GM08714 (cell line): ENCODE data around the gene FAM117B.
A peak's percentile ranks its signal among the peaks of the same experiment; 100 is the strongest.

ENCODE experiments used
- H3K4me3 ChIP-seq: fragments of 200-500 bp; sonication (Bioruptor generic); 2 replicates; pipeline ENCODE4 v1.5.1; 2014; ENCODE audit warnings: mild to moderate bottlenecking, low read length, inconsistent platforms
- ZNF274 ChIP-seq: IDR thresholded peaks from 2 replicates; pipeline ENCODE4 v1.6.1; 2012; ENCODE audit warnings: mild to moderate bottlenecking, low read depth, low read length

Gene FAM117B

DNA sequence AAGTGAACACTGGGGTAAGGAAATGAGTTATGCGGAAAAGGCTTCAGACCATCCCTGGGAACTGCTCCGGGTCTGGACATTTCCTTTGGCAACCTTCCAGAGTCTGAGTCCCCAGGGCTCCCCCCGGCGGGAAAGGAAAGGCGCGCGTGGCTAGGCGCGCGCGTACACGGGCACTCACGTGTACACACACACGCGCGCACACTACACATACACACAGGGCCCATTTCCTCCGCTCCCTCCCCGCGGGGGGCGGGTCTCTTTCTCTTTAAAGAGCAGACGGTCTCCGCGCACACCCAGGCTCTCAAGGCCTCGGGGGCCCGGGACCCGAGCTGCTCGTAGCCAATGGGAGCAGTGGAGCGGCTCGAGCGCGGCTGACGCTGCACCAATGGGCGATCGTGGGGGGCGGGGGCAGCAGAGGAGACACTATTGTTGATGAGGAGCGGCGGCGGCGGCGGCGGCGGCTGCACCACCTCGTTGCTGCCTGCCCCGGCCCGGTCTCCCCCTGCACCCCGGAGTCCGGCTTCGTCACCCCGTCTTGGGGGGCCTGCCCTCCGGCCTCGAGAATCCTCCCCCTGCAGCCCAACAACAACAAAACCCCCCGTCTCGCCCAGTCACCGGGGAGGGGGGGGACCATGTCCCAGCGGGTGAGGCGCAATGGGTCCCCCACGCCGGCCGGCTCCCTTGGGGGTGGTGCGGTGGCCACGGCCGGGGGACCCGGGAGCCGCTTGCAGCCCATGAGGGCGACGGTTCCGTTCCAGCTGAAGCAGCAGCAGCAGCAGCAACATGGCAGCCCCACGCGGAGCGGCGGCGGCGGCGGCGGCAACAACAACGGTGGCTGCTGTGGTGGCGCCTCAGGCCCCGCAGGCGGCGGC, at the start of gene FAM117B:
TSS of gene FAM117B (plus strand) at position 414 of the 872 bp plus-strand sequence. CDS start at position 633, 219 bp downstream.
- H3K4me3 ChIP-seq = peak within 1 kb of the TSS; percentile 93
- no peak for TF ChIP-seq ZNF274

GRCh38 chr2:202588647-202589581, 45.9 kb upstream of the FAM117B start:
- no peak overlapping the region for H3K4me3 ChIP-seq
- TF ChIP-seq ZNF274 = no peak

GRCh38 chr2:202589582-202589949, 45.2 kb upstream of the FAM117B start:
- no peak for TF ChIP-seq ZNF274
- no peak overlapping the region for H3K4me3 ChIP-seq

DNA sequence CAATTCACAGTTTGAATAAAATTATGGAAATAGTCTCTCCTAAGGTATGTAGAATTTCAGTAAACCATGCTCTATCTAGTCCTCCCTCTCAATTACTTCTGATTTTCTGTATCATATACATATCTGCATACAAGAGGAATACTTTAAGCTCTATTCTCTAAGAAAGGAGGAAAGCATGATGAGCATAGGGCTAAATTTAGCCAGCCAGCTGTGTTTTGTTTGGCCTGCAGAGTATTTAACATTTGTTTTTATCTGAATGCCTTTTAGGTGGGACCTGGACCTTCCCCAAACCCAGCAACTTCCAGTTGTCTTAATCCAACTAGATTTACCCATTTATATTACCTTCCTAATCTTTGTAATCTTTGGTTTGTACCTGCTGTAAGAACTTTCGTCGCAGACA, 42.2 kb upstream of the FAM117B start:
- H3K4me3 ChIP-seq = no peak overlapping the region
- TF ChIP-seq ZNF274 = no peak

GRCh38 chr2:202599105-202599504, 35.7 kb upstream of the FAM117B start:
- H3K4me3 ChIP-seq = no peak overlapping the region
- no peak for TF ChIP-seq ZNF274

DNA sequence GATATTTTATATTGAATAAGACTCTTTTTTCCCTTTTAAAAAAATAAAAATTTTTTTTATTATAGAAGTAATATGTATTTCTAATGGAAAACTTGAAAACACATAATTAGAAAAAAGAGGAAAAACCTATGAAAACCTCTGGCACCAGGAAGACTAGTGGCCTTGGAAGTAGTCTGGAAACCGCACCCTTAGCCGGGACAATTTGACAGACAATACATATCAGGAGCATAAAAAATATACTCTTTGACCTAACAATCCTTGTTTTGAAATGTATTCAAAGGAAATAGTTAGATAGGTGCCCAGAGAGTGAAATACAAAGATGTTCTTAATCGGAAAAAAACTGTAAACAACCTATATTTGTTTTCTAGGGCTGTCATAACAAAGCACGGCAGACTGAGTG, 34.9 kb upstream of the FAM117B start:
- H3K4me3 ChIP-seq = no peak overlapping the region
- TF ChIP-seq ZNF274 = no peak

DNA sequence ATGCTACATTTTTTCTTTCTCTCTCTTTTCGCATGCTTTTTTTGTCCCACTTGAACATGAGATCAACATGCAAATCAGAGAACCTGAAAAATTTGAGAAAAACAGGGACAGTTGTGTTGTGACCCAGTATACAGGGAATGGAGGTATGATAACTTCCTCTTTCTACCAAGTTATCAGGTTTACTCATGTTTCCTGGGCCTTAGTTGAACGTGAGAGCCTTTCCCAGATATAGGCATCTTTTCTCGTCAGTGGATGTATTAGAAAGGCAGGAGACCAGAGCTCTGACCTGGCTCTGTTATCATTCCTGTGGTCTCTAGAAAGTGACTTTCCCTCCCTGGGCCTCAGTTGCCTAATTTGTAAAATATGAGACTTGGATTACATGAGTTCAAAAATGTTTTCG, 30.1 kb upstream of the FAM117B start:
- H3K4me3 ChIP-seq = no peak overlapping the region
- TF ChIP-seq ZNF274 = no peak

GRCh38 chr2:202605174-202605573, 29.6 kb upstream of the FAM117B start:
- no peak for TF ChIP-seq ZNF274
- H3K4me3 ChIP-seq = no peak overlapping the region

DNA sequence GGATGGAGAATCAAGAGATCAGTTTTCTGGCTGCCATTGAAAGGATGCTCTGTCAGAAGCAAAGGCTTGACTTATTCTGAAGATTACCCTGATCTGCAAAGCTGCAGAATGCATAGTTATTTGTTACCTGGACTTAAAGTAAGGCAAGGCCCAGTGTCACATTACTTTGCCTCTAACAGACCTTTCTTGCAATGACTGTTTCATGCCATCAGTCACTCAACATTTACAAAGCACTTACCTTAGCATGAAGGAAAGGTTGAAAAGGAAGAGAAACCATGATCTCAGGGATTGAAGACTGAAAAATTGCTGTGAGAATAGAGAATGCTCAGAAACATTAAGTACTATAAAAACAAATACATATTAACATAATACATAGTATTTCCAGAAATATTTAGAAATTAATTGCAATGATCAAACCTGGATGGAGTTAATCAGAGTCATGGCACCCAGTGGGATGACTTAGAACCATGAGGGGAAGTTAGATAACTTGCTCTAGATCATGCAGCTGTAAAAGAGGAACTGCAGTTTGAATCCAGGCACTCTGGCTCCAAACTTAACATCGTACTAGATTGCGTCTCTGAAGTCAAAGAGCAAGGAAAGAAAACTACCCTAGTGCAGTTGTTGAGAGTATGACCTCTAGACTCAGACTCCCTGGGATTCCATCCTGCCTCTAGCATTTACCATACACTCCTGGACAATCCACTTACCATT, 26.5 kb upstream of the FAM117B start:
- no peak for TF ChIP-seq ZNF274
- no peak overlapping the region for H3K4me3 ChIP-seq

- TF ChIP-seq ZNF274 = no peak
- H3K4me3 ChIP-seq = no peak overlapping the region
These were observed 25.2 kb upstream of the FAM117B start for GRCh38 chr2:202609381-202610145.

- no peak for TF ChIP-seq ZNF274
- H3K4me3 ChIP-seq = no peak overlapping the region
These were observed 24.4 kb upstream of the FAM117B start for GRCh38 chr2:202610380-202610779.

GRCh38 chr2:202612145-202612544, 22.6 kb upstream of the FAM117B start:
- no peak overlapping the region for H3K4me3 ChIP-seq
- no peak for TF ChIP-seq ZNF274

GRCh38 chr2:202613479-202613878, 21.3 kb upstream of the FAM117B start:
- TF ChIP-seq ZNF274 = no peak
- H3K4me3 ChIP-seq = no peak overlapping the region

GRCh38 chr2:202624133-202624532, 10.6 kb upstream of the FAM117B start:
- no peak for TF ChIP-seq ZNF274
- H3K4me3 ChIP-seq = no peak overlapping the region
